Fibroblast of the aortic adventitia (primary cell): ENCODE measurements around the gene ACAP3. TPM values are rescaled to one million over a fixed set of nuclear protein-coding genes. Genes with fewer than 3 reads are reported as not detected.

Source experiments
- DNase-seq: peaks from one replicate; pipeline ENCODE4 v3.0.0-alpha.2; 2010; ENCODE audit warnings: low read depth
- H3K4me3 ChIP-seq: 2 replicates; pipeline ENCODE4 v1.5.1; 2011; ENCODE audit warnings: low read depth, mild to moderate bottlenecking, control low read depth, low read length, moderate library complexity
- total RNA-seq: library from RNA; depleted of rRNA; stranded (reverse); fragments of >200 nt; gene quantifications from 2 replicates; pipeline ENCODE4 v1.2.3, GENCODE V29; 2012; ENCODE audit warnings: low replicate concordance
- TF ChIP-seq, protein P1 (sequence below): IDR thresholded peaks from 2 replicates; pipeline ENCODE4 v1.5.1; 2011; ENCODE audit warnings: mild to moderate bottlenecking, low read length, control low read depth, inconsistent platforms; ENCODE audit not compliant: insufficient read depth

ACAP3 gene
- total RNA-seq, 1 donor = 43.2 TPM

DNA sequence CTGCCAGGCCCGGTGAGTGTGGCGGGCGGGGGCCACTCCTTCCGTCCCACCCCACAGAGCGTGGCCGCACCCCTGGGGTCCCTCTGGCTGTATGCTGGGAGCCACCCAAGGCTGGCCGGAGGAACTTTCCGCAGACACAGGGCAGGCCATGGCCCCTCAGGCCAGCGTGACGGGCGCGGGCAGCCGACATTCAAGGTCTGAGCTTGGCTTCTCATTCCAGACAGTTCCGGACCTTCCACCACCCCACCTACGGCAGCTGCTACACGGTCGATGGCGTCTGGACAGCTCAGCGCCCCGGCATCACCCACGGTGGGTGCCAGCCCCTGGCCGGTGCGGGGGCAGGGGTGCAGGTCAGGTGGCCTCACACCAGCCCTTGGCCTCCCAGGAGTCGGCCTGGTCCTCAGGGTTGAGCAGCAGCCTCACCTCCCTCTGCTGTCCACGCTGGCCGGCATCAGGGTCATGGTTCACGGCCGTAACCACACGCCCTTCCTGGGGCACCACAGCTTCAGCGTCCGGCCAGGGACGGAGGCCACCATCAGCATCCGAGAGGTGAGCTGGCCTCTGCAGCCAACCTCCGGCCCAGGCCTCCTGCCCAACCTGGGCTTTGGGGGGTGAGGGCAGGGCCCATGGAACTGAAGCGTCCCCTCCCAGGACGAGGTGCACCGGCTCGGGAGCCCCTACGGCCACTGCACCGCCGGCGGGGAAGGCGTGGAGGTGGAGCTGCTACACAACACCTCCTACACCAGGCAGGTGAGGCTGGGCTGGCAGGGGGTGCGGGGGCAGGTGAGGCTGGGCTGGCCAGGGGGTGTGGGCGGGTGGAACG lies 20.2 kb downstream of the ACAP3 start:
- no peak for DNase-seq
- TF ChIP-seq, protein P1, sequence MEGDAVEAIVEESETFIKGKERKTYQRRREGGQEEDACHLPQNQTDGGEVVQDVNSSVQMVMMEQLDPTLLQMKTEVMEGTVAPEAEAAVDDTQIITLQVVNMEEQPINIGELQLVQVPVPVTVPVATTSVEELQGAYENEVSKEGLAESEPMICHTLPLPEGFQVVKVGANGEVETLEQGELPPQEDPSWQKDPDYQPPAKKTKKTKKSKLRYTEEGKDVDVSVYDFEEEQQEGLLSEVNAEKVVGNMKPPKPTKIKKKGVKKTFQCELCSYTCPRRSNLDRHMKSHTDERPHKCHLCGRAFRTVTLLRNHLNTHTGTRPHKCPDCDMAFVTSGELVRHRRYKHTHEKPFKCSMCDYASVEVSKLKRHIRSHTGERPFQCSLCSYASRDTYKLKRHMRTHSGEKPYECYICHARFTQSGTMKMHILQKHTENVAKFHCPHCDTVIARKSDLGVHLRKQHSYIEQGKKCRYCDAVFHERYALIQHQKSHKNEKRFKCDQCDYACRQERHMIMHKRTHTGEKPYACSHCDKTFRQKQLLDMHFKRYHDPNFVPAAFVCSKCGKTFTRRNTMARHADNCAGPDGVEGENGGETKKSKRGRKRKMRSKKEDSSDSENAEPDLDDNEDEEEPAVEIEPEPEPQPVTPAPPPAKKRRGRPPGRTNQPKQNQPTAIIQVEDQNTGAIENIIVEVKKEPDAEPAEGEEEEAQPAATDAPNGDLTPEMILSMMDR = no peak
- H3K4me3 ChIP-seq = no peak overlapping the region

GRCh38 chr1:1286313-1287261 lies 21.1 kb downstream of the ACAP3 start:
- H3K4me3 ChIP-seq = no peak overlapping the region

DNA sequence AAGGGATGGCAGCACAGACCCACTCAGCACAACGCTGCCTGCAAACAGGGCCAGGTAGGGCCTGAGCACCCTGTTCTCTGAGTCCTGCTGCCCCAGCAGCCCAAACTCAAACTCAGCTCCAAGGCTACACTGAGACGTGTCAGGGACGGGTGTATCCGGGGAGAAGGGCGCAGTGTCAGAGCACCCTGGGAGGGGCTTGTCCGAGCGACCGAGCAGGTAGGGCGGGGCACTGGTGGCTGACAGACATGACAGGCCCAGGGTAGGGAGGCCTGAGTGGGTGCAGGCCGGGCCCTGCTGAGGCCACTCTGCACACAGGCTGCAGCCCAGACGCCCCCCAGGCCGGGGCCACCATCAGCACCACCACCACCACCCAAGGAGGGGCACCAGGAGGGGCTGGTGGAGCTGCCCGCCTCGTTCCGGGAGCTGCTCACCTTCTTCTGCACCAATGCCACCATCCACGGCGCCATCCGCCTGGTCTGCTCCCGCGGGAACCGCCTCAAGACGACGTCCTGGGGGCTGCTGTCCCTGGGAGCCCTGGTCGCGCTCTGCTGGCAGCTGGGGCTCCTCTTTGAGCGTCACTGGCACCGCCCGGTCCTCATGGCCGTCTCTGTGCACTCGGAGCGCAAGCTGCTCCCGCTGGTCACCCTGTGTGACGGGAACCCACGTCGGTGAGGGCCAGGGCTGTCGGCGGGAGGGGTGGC lies 22.0 kb downstream of the ACAP3 start:
- no peak for DNase-seq
- no peak overlapping the region for H3K4me3 ChIP-seq
- TF ChIP-seq, protein P1 = no peak

More at GRCh38 chr1:1286313-1287261, 21.1 kb downstream of the ACAP3 start:
- TF ChIP-seq, protein P1 = no peak
- no peak for DNase-seq

DNA sequence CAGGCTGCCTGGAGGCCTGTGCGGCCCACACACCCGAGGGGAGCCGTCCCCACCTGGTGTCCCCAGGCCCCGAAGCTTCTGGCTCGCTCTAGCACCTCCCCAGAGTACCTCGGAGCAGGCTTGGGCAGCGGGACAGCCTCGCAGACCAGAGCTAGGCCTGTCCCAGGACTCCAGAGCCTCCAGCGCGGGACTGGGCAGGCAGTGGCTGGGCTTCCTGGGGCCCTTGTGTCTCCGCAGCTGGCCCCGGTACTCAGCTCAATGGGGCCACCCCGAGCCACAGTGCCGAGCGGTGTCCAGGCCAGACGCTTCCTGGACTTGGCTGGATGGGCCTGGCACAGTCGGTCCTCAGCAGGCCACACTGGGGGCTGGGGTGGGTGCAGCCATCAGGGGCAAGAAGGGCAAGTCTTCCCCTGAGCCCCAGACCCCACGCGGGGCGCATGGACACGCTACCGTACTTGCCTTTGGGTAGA lies 22.6 kb downstream of the ACAP3 start:
- H3K4me3 ChIP-seq = no peak overlapping the region
- DNase-seq = no peak
- TF ChIP-seq, protein P1 = no peak

DNA sequence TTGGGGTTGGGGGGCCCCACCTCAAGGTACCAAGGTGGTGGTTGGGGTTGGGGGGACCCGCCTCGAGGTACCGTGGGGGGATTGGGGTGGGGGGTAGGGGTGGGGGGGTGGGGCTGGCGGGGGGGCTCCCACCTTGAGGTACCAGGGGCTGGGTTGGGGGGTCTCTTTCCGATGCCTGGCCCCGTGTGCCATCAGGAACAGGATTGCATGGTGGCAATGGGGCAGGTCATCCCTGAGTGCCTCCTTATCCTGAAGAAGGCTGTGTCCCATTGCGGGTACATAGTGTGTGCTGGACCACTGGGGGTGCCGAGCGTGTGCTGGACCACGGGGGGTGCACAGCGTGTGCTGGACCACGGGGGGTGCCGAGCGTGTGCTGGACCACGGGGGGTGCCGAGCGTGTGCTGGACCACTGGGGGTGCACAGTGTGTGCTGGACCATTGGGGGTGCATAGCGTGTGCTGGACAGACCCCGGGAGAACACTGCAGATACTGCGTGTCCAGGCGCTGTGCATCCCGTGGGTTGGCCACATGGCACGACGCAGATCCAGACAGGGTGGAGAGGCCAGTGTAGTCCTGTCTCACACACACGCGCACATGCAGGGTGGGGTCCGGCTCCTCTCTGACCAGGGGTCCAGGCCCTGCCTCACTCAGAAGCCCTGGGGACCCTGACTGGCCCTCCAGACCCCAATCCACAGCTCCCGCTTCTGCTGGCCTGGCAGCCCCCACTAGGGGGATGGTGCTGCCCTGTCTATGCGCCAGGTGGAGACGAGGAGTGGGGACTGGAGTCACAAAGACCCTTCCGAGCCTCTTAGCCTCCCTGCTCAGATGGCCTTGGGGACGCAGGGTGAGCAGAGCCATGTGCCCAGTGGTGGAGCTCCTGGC lies 23.3 kb downstream of the ACAP3 start:
- no peak for DNase-seq

More for the DNA sequence above, 23.3 kb downstream of the ACAP3 start:
- no peak overlapping the region for H3K4me3 ChIP-seq
- TF ChIP-seq, protein P1 = no peak
